Glomerular visceral epithelial cell (primary cell): Measurements from ENCODE around the gene PRKCSH.
"Not testable (repeated sequence)": the region's sequence is repeated elsewhere in the genome, so short reads cannot be mapped to it uniquely, and the experiment has no call there.

Source experiments
- DNase-seq: peaks from one replicate; pipeline ENCODE4 v3.0.0-alpha.2; 2016; ENCODE audit errors: extremely low spot score

PRKCSH gene

DNA sequence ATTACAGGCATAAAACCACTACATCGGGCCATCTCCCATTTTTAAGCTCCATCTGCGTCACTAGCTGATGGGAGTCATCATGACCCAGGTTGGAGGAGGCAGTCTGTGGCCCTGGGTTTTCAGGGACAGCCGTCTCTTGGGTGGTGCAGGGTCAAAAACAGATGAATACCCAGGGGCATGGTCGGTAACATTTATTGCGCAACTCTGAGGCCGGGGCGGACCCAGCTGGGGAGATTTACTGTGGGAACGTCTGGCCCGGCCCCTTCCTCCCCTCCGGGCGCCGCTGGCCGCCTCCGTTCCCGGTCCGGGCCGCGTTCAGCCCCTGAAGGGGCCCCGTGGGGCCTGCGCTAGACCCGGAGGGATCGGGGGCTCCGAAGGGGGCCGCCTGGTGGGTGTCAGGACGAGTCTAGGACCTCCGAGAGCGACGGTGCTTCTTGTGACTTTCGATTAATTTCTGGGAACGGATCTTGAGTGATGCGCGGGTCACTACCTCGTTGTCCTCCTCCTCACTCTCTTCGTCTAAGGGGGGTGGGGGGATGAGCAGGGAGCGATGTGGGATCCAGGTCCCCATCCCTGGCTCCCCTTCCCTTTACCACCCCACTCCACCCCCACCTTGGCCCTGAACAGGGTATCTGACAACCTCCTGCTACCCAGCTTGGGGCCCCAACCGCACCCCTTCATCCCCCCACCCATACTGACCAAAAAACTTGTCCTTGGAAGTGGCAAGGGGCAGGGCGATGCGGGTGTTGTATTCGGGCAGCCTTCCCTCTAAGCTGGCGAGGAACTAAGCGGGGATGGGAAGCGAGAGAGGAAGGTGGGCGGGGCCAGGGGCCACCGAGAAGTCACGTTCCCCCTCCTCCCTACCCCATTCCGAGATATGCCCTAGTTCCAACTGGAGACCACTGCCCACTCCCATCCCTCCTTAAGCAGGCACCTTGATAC lies 14.7 kb upstream of the PRKCSH start:
- no peak for DNase-seq

DNA sequence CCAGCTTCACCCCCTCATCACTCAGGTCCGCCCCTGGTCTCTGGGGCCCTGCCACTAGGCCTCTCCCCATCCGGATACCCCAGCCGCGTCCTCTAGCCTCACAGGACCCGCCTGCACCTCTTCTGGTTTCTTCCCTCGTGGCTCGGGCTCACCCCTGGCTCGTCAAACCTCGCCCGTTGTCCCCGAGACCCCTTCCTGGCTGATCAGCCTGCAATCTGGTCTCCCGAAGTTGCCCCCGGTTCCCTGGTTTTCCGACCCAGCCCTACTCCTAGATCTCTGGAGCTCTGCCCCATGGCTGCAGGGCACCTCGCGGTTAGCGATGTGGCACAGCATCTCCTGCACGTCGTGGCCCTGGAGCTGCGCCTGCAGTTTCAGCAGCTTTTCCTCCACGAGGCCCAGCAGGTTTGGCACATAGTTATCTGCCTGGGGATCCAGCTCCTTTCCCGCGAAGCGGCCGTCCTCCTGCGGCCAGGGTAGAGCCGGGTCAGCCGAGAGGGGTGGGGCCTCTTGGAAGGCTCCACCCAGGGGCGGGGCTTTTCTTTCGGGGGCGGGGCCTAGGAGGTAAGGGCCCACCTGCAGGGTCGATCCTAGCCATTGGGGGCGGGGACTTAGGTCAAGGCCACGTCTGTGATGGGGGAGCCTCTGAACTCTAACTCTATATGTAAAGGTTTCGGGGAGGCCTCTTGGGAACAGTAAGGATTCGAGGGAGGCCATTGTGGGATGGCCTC lies 13.9 kb upstream of the PRKCSH start:
- no peak for DNase-seq

DNA sequence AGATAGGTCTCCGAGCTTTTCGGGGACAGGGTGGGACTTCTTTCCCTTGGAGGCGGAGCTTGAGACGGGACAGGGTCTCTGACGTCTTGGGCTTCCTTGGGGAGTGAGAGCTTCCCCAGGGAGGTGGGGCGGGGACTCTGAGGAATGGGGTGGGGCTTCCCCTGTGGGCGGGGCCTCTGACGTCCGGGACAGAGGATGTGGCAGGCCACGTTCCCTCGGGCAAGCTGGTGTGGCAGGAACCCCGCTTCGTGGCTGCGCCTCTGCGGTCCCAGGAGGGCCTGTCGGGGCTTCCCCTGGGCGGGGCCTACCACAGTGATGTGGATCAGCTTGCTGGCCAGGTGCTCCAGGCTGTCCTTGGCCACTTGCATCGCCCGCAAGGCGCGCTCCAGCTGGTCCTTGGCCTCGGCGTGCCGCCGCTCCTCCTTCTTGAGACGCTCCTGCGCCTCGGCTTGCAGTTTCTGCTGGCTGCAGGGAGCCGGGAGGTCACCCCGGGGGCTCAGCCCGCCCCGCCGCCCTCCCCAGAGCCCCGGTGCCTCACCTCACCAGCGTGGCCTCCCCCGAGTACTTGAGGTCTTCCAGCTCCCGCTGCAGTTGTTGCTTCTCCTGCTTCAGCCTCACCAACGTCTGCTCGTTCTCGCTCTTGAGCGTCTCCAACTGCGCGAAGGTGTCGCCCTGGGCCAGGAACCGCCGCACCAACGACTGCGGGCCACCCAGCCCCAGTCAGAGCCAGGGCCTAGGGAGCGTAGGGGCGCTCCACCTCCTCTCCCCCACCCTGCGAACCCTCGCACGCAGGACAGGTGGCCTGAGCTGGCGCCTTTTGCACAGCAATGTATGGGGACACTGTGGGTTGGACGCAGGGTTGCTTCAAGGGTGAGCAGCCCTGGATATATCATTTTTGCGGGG lies 13.0 kb upstream of the PRKCSH start:
- DNase-seq: peak; percentile 58

DNA sequence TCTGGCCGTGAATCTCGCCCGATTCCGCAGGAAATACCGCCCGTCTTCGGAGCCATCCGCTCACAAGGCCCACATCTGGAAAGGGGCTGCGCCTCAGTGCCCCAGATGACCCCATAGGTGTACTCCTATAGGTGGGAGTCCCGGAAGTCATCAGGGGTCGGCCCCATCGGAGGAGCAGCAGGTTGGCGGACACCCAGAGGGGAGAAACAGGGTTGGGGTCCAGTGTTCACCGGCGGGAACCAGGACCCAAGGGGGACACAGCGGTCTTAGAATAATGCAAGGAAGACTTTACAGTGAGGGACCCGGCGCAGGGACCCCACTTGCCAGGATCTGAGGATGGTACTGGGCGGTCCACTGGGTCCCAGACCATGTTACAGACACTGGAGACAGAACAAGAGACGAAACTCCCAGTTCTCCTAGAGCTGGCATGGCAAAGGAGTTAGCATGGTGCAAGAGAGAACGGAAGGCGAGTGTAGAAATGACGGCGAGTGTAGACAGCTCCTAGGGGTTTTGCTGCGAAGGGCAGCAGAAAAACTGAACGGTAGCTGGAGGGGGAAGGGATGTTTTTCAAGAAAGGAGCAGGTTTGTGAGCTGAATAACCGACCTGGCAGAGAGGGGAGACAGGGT lies 12.2 kb upstream of the PRKCSH start:
- DNase-seq: no peak

DNA sequence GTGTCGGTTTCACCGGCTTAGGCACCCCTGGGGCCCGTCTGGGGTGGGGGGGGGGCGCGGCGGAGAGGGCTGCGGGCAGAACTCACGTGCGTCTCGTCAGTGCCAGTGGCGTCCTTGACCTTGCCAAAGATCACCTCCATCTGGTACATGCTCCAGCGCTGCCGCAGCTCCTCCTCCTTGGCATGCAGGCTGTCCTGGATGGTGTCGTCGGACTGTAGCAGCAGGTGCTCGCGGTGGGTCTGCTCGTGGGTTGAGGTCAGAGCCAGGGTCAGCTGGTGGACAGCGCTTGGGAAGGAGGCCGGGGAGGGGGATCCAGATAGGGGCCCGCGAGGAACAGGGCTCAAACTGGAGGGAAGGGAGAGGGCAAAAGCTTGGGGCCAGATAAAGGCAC lies 11.6 kb upstream of the PRKCSH start:
- no peak for DNase-seq

DNA sequence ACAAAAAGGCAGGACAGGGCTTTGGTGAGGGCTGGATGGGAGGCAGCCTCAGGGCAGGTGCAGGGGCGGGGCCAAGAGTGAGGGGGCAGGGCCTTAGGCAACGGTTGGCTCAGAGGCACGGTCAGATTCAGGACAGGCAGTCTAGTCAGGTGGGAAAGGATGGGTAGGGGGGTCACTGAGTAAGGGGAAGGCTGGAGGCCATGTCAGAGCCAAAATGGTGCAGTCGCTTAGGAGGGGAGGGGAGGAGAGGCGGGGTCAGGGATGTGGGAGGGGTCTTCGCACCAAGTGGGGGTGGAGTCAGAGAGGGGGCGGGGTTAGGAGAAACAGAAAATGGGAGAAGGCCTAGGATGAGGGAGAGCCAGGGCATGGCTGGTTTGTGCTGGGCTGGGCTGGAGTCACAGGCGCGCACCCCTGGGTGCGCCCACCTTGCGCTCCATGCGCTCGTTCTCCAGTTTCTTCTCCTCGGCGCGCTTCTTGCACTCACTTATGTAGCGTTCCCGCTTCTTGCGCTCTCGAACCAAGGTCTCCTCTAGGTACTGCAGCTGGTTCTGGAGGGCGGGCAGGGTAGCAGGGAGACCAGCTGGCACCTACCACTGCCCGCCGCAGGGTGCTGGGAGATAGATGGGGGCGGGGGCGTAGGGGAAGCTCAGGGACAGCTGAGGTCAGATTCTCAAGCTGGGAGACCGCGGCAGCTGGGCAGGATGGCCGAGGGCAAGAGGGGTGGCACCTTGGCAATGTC lies 9.5 kb upstream of the PRKCSH start:
- DNase-seq: no peak

DNA sequence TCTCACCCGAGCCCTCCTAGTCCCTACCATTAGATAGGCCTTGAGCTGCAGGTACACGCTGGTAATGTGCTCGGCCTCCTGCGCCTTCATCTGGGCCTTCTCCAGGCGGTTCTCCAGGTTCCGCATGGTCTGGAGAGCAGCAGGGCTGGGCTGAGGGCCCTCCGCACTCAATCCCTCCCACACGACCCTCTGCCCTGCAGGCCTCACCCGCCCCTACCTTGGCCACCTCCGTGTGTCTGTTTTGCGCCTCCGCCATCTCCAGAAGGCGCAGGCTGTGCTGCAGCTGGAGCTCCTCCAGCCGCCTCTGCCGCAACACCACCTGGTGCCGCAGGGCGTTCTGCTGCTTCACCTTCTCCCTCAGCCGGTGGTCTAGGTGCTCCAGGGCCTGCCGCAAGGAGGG lies 8.8 kb upstream of the PRKCSH start:
- no peak for DNase-seq

DNA sequence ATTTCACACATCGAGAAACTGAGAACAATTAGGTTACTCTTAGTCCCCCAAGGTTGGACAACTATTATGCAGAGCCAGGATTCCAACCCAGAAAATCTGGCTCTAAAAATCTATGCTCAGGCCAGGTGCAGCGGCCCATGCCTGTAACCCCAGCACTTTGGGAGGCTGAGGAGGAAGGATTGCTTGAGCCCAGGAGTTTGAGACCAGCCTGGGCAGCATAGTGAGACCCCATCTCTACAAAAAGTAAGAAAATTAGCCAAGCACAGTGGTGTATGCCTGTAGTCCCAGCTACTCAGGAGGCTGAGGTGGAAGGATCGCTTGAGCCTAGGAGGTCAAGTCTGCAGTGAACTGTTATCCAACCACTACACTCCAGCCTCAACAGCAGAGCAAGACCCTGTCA lies 1.9 kb upstream of the PRKCSH start:
- DNase-seq: not testable (repeated sequence)

DNA sequence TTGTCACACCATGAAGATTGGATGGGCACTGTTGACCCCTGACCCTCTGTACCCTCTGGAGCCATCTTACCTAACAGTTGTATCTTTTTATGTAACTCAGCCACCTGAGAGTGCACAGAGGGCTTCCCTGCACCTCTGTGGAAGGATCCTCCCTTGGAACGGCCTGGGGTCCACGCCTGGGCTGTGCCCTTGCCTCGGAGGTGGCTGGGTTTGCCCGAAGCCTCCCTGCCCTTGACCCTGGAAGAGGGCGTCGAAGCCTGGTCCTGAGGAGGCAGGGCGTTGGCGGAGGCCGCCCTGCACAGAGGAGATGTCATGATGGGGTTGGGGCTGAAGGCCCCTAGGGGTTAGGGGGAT lies 755 bp upstream of the PRKCSH start:
- DNase-seq: no peak

DNA sequence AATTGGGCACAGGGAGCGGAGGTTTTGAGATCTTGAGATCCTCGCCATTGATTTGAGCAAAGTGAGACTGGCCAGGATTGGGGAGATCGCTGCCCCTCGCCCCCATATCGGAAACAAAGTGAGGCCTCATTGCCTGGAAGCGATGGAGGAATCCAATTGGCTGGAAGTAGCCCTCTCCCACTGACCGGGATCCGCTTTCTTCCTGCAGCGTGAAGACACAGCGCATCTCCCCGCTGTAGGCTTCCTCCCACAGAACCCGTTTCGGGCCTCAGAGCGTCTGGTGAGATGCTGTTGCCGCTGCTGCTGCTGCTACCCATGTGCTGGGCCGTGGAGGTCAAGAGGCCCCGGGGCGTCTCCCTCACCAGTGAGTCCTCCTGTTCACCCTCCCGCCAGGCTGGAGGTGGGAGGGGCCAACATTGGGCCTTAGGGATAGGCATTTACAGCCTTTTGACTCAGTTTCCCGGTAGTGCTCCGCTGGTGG lies 438 bp downstream of the PRKCSH start:
- DNase-seq: peak; percentile 26

DNA sequence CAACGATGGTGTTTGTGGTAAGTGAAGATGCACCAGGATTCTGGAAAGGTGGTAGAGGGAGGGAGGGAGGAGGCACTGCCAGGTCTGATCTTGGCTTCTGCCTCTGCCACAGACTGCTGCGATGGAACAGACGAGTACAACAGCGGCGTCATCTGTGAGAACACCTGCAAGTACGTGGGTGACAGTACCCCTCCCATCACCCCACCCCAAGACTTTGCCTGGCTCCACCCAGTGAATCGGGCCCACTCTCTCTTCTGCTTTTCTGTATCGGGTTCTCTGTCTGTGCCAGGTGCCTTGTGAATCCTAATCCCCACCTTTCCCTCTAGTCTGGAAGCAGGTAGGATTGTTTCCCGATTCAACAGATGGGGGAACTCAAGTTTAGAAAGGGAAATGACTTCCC lies 2.5 kb downstream of the PRKCSH start:
- DNase-seq: no peak

DNA sequence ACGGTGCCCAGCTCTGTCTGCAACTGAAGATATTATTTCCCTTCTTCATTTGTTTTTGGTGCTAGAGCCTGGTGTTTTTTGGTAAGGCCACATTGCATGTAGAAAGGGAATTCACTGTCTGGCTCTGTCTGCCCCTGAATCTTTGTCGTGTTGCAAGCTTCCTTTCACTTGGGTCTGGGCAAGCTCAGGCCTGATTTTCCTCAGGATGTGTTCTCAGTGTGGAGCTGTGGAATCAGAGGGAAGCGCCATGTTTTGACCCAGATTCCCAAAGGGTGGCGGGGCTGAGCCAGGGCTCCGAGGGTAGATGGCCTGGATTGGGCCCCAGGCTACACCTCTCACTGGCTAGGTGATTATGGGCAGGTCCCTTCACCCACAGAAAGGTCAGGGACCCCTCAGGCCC lies 8.6 kb downstream of the PRKCSH start:
- no peak for DNase-seq

DNA sequence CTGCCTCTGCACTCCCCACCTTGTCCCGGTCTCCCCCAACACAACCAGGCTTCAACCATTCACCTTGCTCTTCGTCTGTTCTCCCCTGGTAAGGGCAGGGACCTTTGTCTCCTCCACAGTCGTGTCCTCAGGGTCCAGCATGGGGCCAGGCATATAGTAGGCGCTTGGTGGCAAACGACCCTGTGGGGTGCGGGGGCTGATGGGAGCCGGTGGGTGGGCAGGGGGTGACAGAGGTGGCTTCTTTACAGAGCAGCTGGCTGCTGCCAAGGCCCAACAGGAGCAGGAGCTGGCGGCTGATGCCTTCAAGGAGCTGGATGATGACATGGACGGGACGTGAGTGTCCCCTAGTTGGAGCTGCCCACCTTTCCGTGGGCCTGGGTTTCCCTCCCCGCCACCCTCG lies 9.7 kb downstream of the PRKCSH start:
- DNase-seq: no peak

DNA sequence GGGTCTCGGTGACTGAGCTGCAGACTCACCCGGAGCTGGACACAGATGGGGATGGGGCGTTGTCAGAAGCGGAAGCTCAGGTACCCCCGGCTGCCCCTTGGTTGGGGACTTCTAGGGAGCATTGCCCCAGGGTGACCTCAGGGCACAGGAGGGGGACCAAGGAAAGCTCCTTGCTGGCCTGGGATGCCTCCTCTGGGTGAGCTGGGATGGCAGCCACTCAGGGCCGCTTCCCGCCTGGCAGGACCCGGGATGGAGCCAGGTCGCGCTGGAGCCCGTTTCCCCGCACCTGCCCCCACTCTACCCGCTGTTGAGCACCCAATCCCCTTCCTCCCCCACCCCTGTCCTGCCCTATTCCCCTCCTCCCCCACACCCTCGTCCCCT lies 10.8 kb downstream of the PRKCSH start:
- no peak for DNase-seq

DNA sequence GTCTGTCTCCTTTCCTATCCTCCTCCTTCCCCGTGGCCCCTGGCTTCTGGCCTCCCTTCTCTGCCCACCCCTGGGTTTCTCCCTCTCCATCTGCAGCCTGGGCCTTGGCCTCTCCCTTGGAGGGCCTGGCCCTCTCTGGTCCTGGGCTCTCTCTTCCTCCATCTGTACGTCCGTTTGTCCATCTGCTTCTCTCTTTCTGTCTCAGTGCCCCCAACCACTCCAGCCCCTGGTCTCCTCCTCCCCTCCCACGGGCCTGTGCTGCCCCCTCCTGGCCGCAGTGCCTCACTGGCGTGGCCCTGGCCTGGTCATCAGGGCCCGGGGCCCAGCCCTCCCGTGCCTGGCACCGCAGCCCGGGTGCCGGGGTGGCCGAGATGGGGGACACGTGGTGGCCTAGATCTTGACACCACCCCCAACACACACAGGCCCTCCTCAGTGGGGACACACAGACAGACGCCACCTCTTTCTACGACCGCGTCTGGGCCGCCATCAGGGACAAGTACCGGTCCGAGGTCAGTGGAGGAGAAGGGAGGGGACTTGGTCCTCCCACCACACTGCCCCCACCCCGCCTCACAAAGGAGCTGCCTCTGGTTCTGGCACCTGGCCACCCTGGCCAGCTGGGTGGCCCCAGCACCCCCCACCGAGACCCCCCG lies 11.3 kb downstream of the PRKCSH start:
- peak; percentile 34 for DNase-seq

DNA sequence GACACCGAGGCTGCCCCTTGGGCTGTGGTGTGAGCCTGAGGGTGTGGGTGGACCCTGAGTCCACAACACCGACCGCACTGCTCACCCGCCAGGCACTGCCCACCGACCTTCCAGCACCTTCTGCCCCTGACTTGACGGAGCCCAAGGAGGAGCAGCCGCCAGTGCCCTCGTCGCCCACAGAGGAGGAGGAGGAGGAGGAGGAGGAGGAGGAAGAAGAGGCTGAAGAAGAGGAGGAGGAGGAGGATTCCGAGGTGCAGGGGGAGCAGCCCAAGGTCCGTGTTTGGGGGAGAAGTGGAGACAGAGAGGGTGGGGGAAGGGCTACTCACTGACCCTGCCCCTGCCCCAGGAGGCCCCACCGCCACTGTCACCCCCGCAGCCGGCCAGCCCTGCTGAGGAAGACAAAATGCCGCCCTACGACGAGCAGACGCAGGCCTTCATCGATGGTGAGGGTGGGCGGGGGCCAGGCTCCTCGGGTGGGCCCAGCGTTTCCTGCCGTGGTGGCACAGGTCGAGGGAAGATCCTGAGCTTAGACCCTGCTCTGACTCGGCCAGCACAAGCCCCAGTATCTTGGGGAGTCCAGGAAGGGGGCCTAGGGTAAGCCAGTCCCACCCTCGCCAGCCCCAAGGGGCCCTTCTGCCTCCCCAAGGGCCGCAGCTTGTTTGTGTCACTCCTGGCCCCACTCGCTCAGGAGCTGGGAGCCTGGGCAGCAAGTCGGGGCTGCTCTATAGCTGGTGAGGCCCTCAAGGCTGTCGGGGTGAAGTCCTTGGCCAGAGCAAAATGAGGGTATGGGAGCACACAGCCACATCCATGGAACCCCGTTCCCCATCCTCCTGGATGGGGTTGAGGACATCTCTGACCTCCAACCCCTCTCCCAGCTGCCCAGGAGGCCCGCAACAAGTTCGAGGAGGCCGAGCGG lies 12.2 kb downstream of the PRKCSH start:
- no peak for DNase-seq

DNA sequence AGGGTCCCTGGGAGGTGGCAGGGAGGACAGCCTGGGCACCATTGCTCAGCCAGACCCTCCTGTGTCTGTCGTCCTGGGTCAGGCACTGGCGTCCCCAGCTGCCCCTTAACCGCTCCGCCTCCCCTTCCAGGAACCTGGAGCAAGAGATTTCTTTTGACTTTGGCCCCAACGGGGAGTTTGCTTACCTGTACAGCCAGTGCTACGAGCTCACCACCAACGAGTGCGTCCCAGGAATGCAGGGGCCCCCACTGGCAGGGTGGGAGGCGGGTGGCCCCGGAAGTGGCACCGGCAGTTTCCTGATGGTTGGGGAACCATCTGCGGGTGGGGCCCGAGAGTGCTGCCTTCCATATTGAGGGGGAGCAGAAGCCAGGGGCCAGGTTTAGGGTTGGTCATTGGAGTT lies 13.0 kb downstream of the PRKCSH start:
- DNase-seq: no peak

DNA sequence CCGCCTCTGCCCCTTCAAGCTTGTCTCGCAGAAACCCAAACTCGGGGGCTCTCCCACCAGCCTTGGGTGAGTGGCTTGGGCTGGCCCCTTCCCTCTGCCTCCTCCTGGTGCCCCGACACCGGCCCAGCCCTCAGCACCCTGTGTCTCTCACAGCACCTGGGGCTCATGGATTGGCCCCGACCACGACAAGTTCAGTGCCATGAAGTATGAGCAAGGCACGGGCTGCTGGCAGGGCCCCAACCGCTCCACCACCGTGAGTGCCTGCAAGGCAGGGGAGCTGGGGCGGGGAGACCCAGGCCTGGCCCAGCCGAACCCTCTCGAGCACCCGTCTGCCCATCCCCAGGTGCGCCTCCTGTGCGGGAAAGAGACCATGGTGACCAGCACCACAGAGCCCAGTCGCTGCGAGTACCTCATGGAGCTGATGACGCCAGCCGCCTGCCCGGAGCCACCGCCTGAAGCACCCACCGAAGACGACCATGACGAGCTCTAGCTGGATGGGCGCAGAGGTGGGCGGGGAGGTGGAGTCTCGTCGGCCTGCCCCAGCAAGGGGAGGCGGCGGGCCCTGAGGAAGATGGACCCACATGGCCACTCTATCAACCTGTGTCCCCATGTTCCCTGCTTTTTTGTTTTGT lies 13.6 kb downstream of the PRKCSH start:
- no peak for DNase-seq
